ENCODE data around the gene GNB5. TPM values are rescaled to one million over a fixed set of nuclear protein-coding genes. Genes with fewer than 3 reads are reported as not detected.

Gene GNB5
- total RNA-seq, 1 donor from 2014 or later, result 23.7 TPM

DNA sequence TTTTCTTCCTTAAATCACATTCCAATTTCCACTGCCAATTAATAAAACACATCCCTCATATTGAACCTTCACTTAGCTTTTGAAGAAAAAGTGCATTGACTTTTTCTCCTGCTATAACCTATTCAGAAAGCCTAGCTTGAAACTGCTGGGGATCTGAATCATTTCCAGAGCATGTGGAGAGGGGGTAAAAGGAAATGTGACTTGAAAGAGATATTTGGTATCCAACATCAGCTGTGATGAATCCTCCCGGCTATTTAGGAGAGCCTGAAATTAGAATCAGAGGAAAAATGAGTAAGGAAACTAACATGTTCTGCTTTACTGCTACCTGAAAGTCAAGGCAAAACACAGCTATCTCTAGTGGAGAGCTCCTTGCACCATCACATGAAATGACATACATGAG, 2.6 kb upstream of the GNB5 start:
- DNase-seq (ENCODE audit: low read depth), result no peak
- H3K4me3 ChIP-seq (ENCODE audit: low read depth, low read length), result no peak overlapping the region
- TF ChIP-seq CTCF (conservative IDR thresholded peaks at IDR 0.05; ENCODE audit: low read depth, low read length), result no peak

- H3K4me3 ChIP-seq (ENCODE audit: low read depth, low read length), result no peak overlapping the region
- no peak for TF ChIP-seq CTCF (conservative IDR thresholded peaks at IDR 0.05; ENCODE audit: low read depth, low read length)
- no peak for DNase-seq (ENCODE audit: low read depth)
Observed at GRCh38 chr15:52193321-52193720, 2.1 kb upstream of the GNB5 start.

DNA sequence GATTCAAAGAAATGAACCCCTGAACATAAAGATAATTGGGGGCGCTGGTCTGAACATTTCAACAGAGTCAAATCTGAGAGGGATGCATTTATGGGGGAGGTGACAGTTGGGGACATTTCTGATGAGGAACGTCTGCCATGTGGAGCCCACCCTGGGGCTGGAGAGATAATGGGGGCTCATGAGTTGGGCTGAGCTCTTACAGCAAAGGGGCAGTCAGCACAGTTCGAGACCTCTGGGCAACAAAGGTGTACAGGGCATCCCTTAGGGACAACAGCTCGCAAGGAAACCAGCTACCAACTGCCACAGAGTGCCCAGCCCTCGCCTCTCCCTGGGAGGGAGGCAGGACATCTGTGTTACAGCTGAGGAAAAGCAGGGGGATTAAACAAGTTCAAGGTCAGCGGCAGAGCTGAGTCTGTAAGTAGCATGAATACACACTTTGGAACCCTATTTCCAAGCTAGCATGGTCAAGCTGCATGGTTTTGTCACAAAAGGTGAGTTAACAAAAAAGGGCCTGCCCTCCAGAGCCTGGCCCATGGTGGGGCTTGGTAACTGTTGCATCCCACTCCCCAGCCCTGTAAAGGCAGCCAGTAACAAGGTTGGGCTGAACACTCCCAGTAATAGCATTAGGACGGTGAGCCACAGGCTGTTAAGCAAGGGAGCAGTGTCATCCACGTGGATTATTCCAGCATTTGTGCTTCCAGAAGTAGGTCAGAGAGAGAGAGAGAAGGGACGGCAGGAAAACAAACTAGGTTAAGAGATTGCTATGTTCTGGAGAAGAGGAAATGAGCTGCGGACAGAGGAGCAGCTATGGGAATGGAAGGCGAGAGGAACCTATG, 4.3 kb downstream of the GNB5 start:
- TF ChIP-seq CTCF (conservative IDR thresholded peaks at IDR 0.05; ENCODE audit: low read depth, low read length), result no peak
- no peak overlapping the region for H3K4me3 ChIP-seq (ENCODE audit: low read depth, low read length)
- DNase-seq (ENCODE audit: low read depth), result no peak

DNA sequence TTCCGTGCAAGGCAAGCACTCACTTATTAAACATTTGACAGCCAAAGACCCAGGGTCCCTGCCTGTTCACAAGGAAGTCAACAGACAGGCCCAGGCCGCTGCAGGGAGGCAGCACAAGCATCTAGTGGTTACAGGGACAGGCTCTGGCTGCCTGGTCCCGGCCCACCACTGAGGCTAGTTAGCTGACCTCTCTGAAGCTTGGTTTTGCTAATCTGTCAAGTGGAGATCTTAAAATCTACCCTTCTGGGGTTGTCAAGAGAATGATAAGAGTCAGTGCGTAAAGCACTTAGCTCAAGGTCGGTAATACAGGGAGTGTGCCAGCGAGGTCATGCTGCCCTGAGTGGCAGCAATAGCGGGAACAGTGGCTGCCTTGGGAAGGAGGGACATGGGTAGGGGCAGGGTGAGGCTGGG, 6.0 kb downstream of the GNB5 start:
- no peak overlapping the region for H3K4me3 ChIP-seq (ENCODE audit: low read depth, low read length)
- no peak for DNase-seq (ENCODE audit: low read depth)
- no peak for TF ChIP-seq CTCF (conservative IDR thresholded peaks at IDR 0.05; ENCODE audit: low read depth, low read length)

GRCh38 chr15:52184721-52185120, 6.5 kb downstream of the GNB5 start:
- no peak overlapping the region for H3K4me3 ChIP-seq (ENCODE audit: low read depth, low read length)
- DNase-seq (ENCODE audit: low read depth), result no peak
- no peak for TF ChIP-seq CTCF (conservative IDR thresholded peaks at IDR 0.05; ENCODE audit: low read depth, low read length)

GRCh38 chr15:52183562-52184173, 7.5 kb downstream of the GNB5 start:
- peak; percentile 75 for TF ChIP-seq CTCF (conservative IDR thresholded peaks at IDR 0.05; ENCODE audit: low read depth, low read length)
- no peak for DNase-seq (ENCODE audit: low read depth)
- no peak overlapping the region for H3K4me3 ChIP-seq (ENCODE audit: low read depth, low read length)

Data from epithelial cell of proximal tubule (primary cell).